Measurements from ENCODE around the gene BOK.

BOK gene

GRCh38 chr2:241599615-241600014 lies 41.1 kb downstream of the BOK start:
- no peaks in the 10 kb centered on the region for H3K4me1 ChIP-seq (ENCODE audit: insufficient read depth, low read length)
- H3K9me3 ChIP-seq (ENCODE audit: insufficient read depth, low read depth, low read length): no peaks in the 10 kb centered on the region
- no peak overlapping the region for H3K27ac ChIP-seq (ENCODE audit: low read length)
- H3K9ac ChIP-seq (ENCODE audit: low read depth, low read length): no peak overlapping the region
- no peaks in the 10 kb centered on the region for H3K27me3 ChIP-seq (ENCODE audit: insufficient read depth, low read length)
- no peak overlapping the region for H3K4me3 ChIP-seq (ENCODE audit: low read length)
- peaks cover 33% of the 10 kb centered on the region for H3K36me3 ChIP-seq (ENCODE audit: insufficient read depth, low read depth, low read length)

- no peak overlapping the region for H3K9ac ChIP-seq (ENCODE audit: low read depth, low read length)
- no peak overlapping the region for H3K4me3 ChIP-seq (ENCODE audit: low read length)
- no peaks in the 10 kb centered on the region for H3K9me3 ChIP-seq (ENCODE audit: insufficient read depth, low read depth, low read length)
Observed at GRCh38 chr2:241601841-241602240, 43.3 kb downstream of the BOK start.

GRCh38 chr2:241602720-241603119 lies 44.2 kb downstream of the BOK start:
- H3K27ac ChIP-seq (ENCODE audit: low read length): no peak overlapping the region
- H3K27me3 ChIP-seq (ENCODE audit: insufficient read depth, low read length): no peaks in the 10 kb centered on the region
- no peak overlapping the region for H3K4me3 ChIP-seq (ENCODE audit: low read length)
- H3K36me3 ChIP-seq (ENCODE audit: insufficient read depth, low read depth, low read length): peaks cover 48% of the 10 kb centered on the region
- no peaks in the 10 kb centered on the region for H3K9me3 ChIP-seq (ENCODE audit: insufficient read depth, low read depth, low read length)
- H3K4me1 ChIP-seq (ENCODE audit: insufficient read depth, low read length): no peaks in the 10 kb centered on the region
- no peak overlapping the region for H3K9ac ChIP-seq (ENCODE audit: low read depth, low read length)

More at GRCh38 chr2:241601841-241602240, 43.3 kb downstream of the BOK start:
- Histone ChIP-seq H3K27me3 (ENCODE audit: insufficient read depth, low read length) (no peaks in the 10 kb centered on the region), H3K27ac (ENCODE audit: low read length) (no peak overlapping the region), H3K36me3 (ENCODE audit: insufficient read depth, low read depth, low read length) (peaks cover 48% of the 10 kb centered on the region), H3K4me1 (ENCODE audit: insufficient read depth, low read length) (no peaks in the 10 kb centered on the region)

GRCh38 chr2:241603686-241604085 lies 45.1 kb downstream of the BOK start:
- no peak overlapping the region for H3K9ac ChIP-seq (ENCODE audit: low read depth, low read length)
- H3K4me3 ChIP-seq (ENCODE audit: low read length): no peak overlapping the region
- H3K36me3 ChIP-seq (ENCODE audit: insufficient read depth, low read depth, low read length): peaks cover 44% of the 10 kb centered on the region
- no peaks in the 10 kb centered on the region for H3K9me3 ChIP-seq (ENCODE audit: insufficient read depth, low read depth, low read length)
- no peaks in the 10 kb centered on the region for H3K27me3 ChIP-seq (ENCODE audit: insufficient read depth, low read length)
- no peak overlapping the region for H3K27ac ChIP-seq (ENCODE audit: low read length)
- no peaks in the 10 kb centered on the region for H3K4me1 ChIP-seq (ENCODE audit: insufficient read depth, low read length)

- peaks cover 34% of the 10 kb centered on the region for H3K36me3 ChIP-seq (ENCODE audit: insufficient read depth, low read depth, low read length)
- no peaks in the 10 kb centered on the region for H3K27me3 ChIP-seq (ENCODE audit: insufficient read depth, low read length)
- H3K4me1 ChIP-seq (ENCODE audit: insufficient read depth, low read length): no peaks in the 10 kb centered on the region
- no peak overlapping the region for H3K9ac ChIP-seq (ENCODE audit: low read depth, low read length)
- no peak overlapping the region for H3K27ac ChIP-seq (ENCODE audit: low read length)
- no peaks in the 10 kb centered on the region for H3K9me3 ChIP-seq (ENCODE audit: insufficient read depth, low read depth, low read length)
- H3K4me3 ChIP-seq (ENCODE audit: low read length): no peak overlapping the region
Observed at GRCh38 chr2:241606186-241606585, 47.6 kb downstream of the BOK start.

GRCh38 chr2:241607162-241607885 lies 48.8 kb downstream of the BOK start:
- Histone ChIP-seq H3K27ac (ENCODE audit: low read length) (no peak overlapping the region), H3K9ac (ENCODE audit: low read depth, low read length) (no peak overlapping the region), H3K27me3 (ENCODE audit: insufficient read depth, low read length) (no peaks in the 10 kb centered on the region), H3K36me3 (ENCODE audit: insufficient read depth, low read depth, low read length) (peaks cover 28% of the 10 kb centered on the region), H3K4me3 (ENCODE audit: low read length) (no peak overlapping the region), H3K9me3 (ENCODE audit: insufficient read depth, low read depth, low read length) (no peaks in the 10 kb centered on the region), H3K4me1 (ENCODE audit: insufficient read depth, low read length) (no peaks in the 10 kb centered on the region)

GRCh38 chr2:241608881-241609280 lies 50.3 kb downstream of the BOK start:
- Histone ChIP-seq H3K9me3 (ENCODE audit: insufficient read depth, low read depth, low read length) (no peaks in the 10 kb centered on the region), H3K27ac (ENCODE audit: low read length) (no peak overlapping the region), H3K4me1 (ENCODE audit: insufficient read depth, low read length) (no peaks in the 10 kb centered on the region), H3K4me3 (ENCODE audit: low read length) (no peak overlapping the region), H3K9ac (ENCODE audit: low read depth, low read length) (no peak overlapping the region; the same call in 1 of the 2 replicates), H3K27me3 (ENCODE audit: insufficient read depth, low read length) (no peaks in the 10 kb centered on the region), H3K36me3 (ENCODE audit: insufficient read depth, low read depth, low read length) (peaks cover 21% of the 10 kb centered on the region)

GRCh38 chr2:241609859-241610793 lies 51.6 kb downstream of the BOK start:
- Histone ChIP-seq H3K9me3 (ENCODE audit: insufficient read depth, low read depth, low read length) (no peaks in the 10 kb centered on the region), H3K4me3 (ENCODE audit: low read length) (peak overlapping the region; percentile 74), H3K27ac (ENCODE audit: low read length) (peak overlapping the region; percentile 48), H3K4me1 (ENCODE audit: insufficient read depth, low read length) (no peaks in the 10 kb centered on the region), H3K36me3 (ENCODE audit: insufficient read depth, low read depth, low read length) (peaks cover 17% of the 10 kb centered on the region), H3K9ac (ENCODE audit: low read depth, low read length) (peak overlapping the region; percentile 79), H3K27me3 (ENCODE audit: insufficient read depth, low read length) (no peaks in the 10 kb centered on the region)

- H3K4me1 ChIP-seq (ENCODE audit: insufficient read depth, low read length): no peaks in the 10 kb centered on the region
- H3K27ac ChIP-seq (ENCODE audit: low read length): no peak overlapping the region
- H3K4me3 ChIP-seq (ENCODE audit: low read length): peak overlapping the region; percentile 74; the same call in 1 of the 2 replicates
- H3K9me3 ChIP-seq (ENCODE audit: insufficient read depth, low read depth, low read length): no peaks in the 10 kb centered on the region
- H3K27me3 ChIP-seq (ENCODE audit: insufficient read depth, low read length): no peaks in the 10 kb centered on the region
- peaks cover 9% of the 10 kb centered on the region for H3K36me3 ChIP-seq (ENCODE audit: insufficient read depth, low read depth, low read length)
- peak overlapping the region; percentile 63; the same call in 1 of the 2 replicates for H3K9ac ChIP-seq (ENCODE audit: low read depth, low read length)
Observed at GRCh38 chr2:241611062-241611461, 52.5 kb downstream of the BOK start.

GRCh38 chr2:241612156-241613016 lies 53.8 kb downstream of the BOK start:
- Histone ChIP-seq H3K9ac (ENCODE audit: low read depth, low read length) (no peak overlapping the region), H3K27ac (ENCODE audit: low read length) (no peak overlapping the region), H3K9me3 (ENCODE audit: insufficient read depth, low read depth, low read length) (no peaks in the 10 kb centered on the region), H3K27me3 (ENCODE audit: insufficient read depth, low read length) (no peaks in the 10 kb centered on the region), H3K4me3 (ENCODE audit: low read length) (no peak overlapping the region), H3K36me3 (ENCODE audit: insufficient read depth, low read depth, low read length) (peaks cover 3% of the 10 kb centered on the region; the same call in 1 of the 2 replicates), H3K4me1 (ENCODE audit: insufficient read depth, low read length) (peaks cover under 1% of the 10 kb centered on the region; the same call in 1 of the 2 replicates)
